HepG2 (cell line): Measurements from ENCODE around the gene COPS9. TPM values are rescaled to one million over a fixed set of nuclear protein-coding genes. Genes with fewer than 3 reads are reported as not detected.
A peak's percentile ranks its signal among the peaks of the same experiment; 100 is the strongest.

Experiments
- ATM ChIP-seq: fragments of 450-650 bp; IDR thresholded peaks from 2 replicates; pipeline ENCODE4 v1.7.1; 2017; ENCODE audit warnings: mild to moderate bottlenecking, borderline replicate concordance
- CCDC6 ChIP-seq: sonication (generic); formaldehyde crosslinking; IDR thresholded peaks from 2 replicates; pipeline ENCODE4 v1.8.1; 2022; ENCODE audit warnings: mild to moderate bottlenecking, missing genetic modification reagents, moderate library complexity
- KDM1A ChIP-seq: IDR thresholded peaks from 2 replicates; pipeline ENCODE4 v1.6.1; 2016; ENCODE audit warnings: missing compliant biosample characterization
- PAWR ChIP-seq: sonication (generic); formaldehyde crosslinking; IDR thresholded peaks from 2 replicates; pipeline ENCODE4 v1.4.0; 2020; ENCODE audit warnings: missing genetic modification reagents, mild to moderate bottlenecking, borderline replicate concordance
- PCBP1 ChIP-seq: fragments of 200-400 bp; formaldehyde crosslinking; IDR thresholded peaks from 2 replicates; pipeline ENCODE4 v1.6.1; 2017; ENCODE audit warnings: mild to moderate bottlenecking, low read depth, low read length, borderline replicate concordance
- RBAK ChIP-seq: sonication (generic); formaldehyde crosslinking; IDR thresholded peaks from 2 replicates; pipeline ENCODE4 v1.5.1; 2020; ENCODE audit warnings: mild to moderate bottlenecking, missing genetic modification reagents
- SIN3A ChIP-seq: IDR thresholded peaks from 2 replicates; pipeline ENCODE4 v1.6.1; 2011; ENCODE audit warnings: low read depth, mild to moderate bottlenecking, control low read depth, low read length, borderline replicate concordance
- ZNF230 ChIP-seq: sonication (generic); formaldehyde crosslinking; IDR thresholded peaks from 2 replicates; pipeline ENCODE4 v1.4.0; 2020; ENCODE audit warnings: mild to moderate bottlenecking, missing genetic modification reagents
- ZNF235 ChIP-seq: sonication (generic); formaldehyde crosslinking; IDR thresholded peaks from 2 replicates; pipeline ENCODE4 v1.8.1; 2023; ENCODE audit warnings: mild to moderate bottlenecking, missing genetic modification reagents, borderline replicate concordance
- ZNF3 ChIP-seq: IDR thresholded peaks from 2 replicates; pipeline ENCODE4 v1.7.0; 2017; ENCODE audit warnings: inconsistent platforms
- ZNF44 ChIP-seq: sonication (generic); formaldehyde crosslinking; IDR thresholded peaks from 2 replicates; pipeline ENCODE4 v1.5.1; 2020; ENCODE audit warnings: mild to moderate bottlenecking, missing genetic modification reagents
- ZNF577 ChIP-seq: sonication (generic); formaldehyde crosslinking; IDR thresholded peaks from 2 replicates; pipeline ENCODE4 v1.4.0; 2020; ENCODE audit warnings: mild to moderate bottlenecking, low read depth, missing genetic modification reagents, borderline replicate concordance
- ZNF703 ChIP-seq: sonication (generic); formaldehyde crosslinking; IDR thresholded peaks from 2 replicates; pipeline ENCODE4 v1.5.1; 2020; ENCODE audit warnings: missing genetic modification reagents, mild to moderate bottlenecking, moderate library complexity, borderline replicate concordance
- polyA plus RNA-seq, 8 experiments: library from polyadenylated mRNA; depleted of rRNA in 3 of 8; stranded (reverse) in 7 of 8; unstranded in 1 of 8; fragments of >200 nt; fragmentation: Illumina TruSeq in 4 of 8; extraction: Trizol in 4 of 8; gene quantifications; 2 replicates each; pipeline versions ENCODE4 v1.2.1 to v1.2.3, GENCODE V29; 2011 to 2016; ENCODE audit warnings: low read depth in 4 of 8, missing spikeins in 1 of 8, mixed read lengths in 1 of 8; ENCODE audit not compliant: insufficient read depth in 1 of 8
- total RNA-seq, 5 experiments: library from RNA; depleted of rRNA; stranded (reverse); fragments of >200 nt; fragmentation: Illumina TruSeq; extraction: Trizol; gene quantifications; 2 replicates each; pipeline ENCODE4 v1.2.3, GENCODE V29; 2016; ENCODE audit warnings: low read depth in 1 of 5
- TF ChIP-seq, protein P1 (sequence below): sonication (generic); formaldehyde crosslinking; IDR thresholded peaks from 2 replicates; pipeline ENCODE4 v1.4.0; 2020; ENCODE audit warnings: low read depth, mild to moderate bottlenecking, missing genetic modification reagents
- TF ChIP-seq, protein P2 (sequence below): sonication (generic); formaldehyde crosslinking; IDR thresholded peaks from 2 replicates; pipeline ENCODE4 v1.9.0; 2021; ENCODE audit warnings: missing genetic modification reagents, mild to moderate bottlenecking, borderline replicate concordance
- TF ChIP-seq, protein P3 (sequence below): sonication (generic); formaldehyde crosslinking; IDR thresholded peaks from 2 replicates; pipeline ENCODE4 v1.5.1; 2020; ENCODE audit warnings: missing genetic modification reagents, mild to moderate bottlenecking, borderline replicate concordance
- TF ChIP-seq, protein P4 (sequence below): sonication (generic); formaldehyde crosslinking; IDR thresholded peaks from 2 replicates; pipeline ENCODE4 v1.8.0; 2023; ENCODE audit warnings: mild to moderate bottlenecking, missing genetic modification reagents
- TF ChIP-seq, protein P5 (sequence below): sonication (generic); formaldehyde crosslinking; IDR thresholded peaks from 2 replicates; pipeline ENCODE4 v1.8.0; 2022; ENCODE audit warnings: mild to moderate bottlenecking, missing genetic modification reagents

COPS9 gene
- total and polyA plus RNA-seq, 2 of the 13 experiments (the other 11 are each of a cell fraction or from before 2014, with no cell fraction given) = 180 to 247 TPM

DNA sequence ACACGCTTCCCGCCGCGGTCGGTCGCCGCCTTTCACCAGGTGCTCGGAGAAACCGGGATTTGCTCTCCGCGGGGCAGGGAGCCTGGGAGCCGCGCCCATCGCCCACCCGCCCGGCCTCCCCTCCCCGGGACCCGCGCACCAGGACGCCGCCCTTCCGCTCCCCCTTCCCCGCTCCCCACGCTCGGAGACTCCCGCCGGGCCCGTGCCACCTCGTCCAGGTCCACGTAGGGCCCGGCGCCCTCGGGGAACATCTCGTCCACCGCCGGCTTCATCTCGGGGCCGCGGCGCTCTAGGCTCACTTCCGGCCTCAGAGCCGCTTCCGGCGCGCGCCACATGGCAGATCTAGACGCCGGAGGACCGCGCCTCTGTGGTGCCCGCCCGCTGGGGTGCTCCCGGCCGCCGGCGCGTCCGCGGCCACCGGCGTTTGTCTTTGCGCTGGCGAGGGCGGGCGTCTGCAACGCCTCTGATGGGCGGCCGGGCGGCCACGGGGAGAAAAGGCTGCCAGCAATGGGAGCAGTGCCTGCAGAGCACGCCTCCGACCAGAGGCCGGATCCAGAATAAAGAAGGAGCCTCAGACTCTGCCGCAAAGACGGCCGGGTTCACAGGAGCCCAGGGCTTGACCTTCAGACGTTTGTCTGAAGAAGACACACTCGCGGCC, at the start of gene COPS9 (continued):
- TF ChIP-seq, protein P1, sequence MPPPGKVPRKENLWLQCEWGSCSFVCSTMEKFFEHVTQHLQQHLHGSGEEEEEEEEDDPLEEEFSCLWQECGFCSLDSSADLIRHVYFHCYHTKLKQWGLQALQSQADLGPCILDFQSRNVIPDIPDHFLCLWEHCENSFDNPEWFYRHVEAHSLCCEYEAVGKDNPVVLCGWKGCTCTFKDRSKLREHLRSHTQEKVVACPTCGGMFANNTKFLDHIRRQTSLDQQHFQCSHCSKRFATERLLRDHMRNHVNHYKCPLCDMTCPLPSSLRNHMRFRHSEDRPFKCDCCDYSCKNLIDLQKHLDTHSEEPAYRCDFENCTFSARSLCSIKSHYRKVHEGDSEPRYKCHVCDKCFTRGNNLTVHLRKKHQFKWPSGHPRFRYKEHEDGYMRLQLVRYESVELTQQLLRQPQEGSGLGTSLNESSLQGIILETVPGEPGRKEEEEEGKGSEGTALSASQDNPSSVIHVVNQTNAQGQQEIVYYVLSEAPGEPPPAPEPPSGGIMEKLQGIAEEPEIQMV = peak; percentile 99
- TF ChIP-seq ZNF235 (CRISPR knock-in tag) (no peak), ZNF44 (CRISPR knock-in tag) (peak; percentile 92; the same call in 1 of the 2 replicates), ZNF3 (CRISPR knock-in tag) (no peak), CCDC6 (peak; percentile 82), ZNF577 (CRISPR knock-in tag) (no peak), SIN3A (peak; percentile 90; the same call in 1 of the 2 replicates), PCBP1 (peak; percentile 62; the same call in 1 of the 2 replicates), KDM1A (no peak), ATM (no peak), ZNF703 (CRISPR knock-in tag) (0 out of 2 replicates have a peak, but pooled peaks have one; percentile 82), PAWR (CRISPR knock-in tag) (no peak), RBAK (CRISPR knock-in tag) (no peak), ZNF230 (CRISPR knock-in tag) (peak; percentile 50; the same call in 1 of the 2 replicates)
- TF ChIP-seq, protein P2, sequence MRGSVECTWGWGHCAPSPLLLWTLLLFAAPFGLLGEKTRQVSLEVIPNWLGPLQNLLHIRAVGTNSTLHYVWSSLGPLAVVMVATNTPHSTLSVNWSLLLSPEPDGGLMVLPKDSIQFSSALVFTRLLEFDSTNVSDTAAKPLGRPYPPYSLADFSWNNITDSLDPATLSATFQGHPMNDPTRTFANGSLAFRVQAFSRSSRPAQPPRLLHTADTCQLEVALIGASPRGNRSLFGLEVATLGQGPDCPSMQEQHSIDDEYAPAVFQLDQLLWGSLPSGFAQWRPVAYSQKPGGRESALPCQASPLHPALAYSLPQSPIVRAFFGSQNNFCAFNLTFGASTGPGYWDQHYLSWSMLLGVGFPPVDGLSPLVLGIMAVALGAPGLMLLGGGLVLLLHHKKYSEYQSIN = no peak
- TF ChIP-seq, protein P3, sequence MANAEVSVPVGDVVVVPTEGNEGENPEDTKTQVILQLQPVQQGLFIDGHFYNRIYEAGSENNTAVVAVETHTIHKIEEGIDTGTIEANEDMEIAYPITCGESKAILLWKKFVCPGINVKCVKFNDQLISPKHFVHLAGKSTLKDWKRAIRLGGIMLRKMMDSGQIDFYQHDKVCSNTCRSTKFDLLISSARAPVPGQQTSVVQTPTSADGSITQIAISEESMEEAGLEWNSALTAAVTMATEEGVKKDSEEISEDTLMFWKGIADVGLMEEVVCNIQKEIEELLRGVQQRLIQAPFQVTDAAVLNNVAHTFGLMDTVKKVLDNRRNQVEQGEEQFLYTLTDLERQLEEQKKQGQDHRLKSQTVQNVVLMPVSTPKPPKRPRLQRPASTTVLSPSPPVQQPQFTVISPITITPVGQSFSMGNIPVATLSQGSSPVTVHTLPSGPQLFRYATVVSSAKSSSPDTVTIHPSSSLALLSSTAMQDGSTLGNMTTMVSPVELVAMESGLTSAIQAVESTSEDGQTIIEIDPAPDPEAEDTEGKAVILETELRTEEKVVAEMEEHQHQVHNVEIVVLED (CRISPR knock-in tag) = peak; percentile 79
- TF ChIP-seq, protein P4, sequence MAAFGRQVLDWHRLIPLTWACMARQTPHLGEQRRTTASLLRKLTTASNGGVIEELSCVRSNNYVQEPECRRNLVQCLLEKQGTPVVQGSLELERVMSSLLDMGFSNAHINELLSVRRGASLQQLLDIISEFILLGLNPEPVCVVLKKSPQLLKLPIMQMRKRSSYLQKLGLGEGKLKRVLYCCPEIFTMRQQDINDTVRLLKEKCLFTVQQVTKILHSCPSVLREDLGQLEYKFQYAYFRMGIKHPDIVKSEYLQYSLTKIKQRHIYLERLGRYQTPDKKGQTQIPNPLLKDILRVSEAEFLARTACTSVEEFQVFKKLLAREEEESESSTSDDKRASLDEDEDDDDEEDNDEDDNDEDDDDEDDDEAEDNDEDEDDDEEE (CRISPR knock-in tag) = peak; percentile 75; the same call in 1 of the 2 replicates
- TF ChIP-seq, protein P5, sequence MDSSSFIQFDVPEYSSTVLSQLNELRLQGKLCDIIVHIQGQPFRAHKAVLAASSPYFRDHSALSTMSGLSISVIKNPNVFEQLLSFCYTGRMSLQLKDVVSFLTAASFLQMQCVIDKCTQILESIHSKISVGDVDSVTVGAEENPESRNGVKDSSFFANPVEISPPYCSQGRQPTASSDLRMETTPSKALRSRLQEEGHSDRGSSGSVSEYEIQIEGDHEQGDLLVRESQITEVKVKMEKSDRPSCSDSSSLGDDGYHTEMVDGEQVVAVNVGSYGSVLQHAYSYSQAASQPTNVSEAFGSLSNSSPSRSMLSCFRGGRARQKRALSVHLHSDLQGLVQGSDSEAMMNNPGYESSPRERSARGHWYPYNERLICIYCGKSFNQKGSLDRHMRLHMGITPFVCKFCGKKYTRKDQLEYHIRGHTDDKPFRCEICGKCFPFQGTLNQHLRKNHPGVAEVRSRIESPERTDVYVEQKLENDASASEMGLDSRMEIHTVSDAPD (CRISPR knock-in tag) = no peak
